ENCODE data around the gene NRAP. TPM values are rescaled to one million over a fixed set of nuclear protein-coding genes. Genes with fewer than 3 reads are reported as not detected.

The NRAP gene
- total and polyA plus RNA-seq, 10 of the 15 experiments (the other 5 are each of a cell fraction or from before 2014, with no cell fraction given): not detected

DNA sequence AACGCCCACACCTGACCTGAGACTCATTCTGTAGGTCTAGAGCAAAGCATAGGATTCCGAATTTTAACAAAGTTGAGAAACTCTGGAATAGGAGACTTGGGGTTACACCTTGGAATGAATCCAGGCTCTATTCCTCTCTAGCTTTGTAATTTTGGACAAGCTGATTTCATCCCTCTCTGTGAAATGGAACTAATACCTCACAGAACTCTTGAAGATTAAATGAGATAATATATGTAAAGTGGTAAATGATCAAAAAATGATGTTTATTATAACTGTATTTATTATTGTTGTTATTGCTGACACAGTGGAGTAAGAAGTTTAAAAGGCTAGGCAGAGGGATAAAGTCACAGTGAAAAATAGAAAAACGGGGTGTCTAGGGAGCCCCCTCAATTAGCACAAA, 48.2 kb upstream of the NRAP start (continued):
- TF ChIP-seq ZBTB4 (CRISPR knock-in tag; IDR thresholded peaks at IDR 0.05): no peak
- no peak for TF ChIP-seq RB1 (IDR thresholded peaks at IDR 0.05; ENCODE audit: borderline replicate concordance)

GRCh38 chr10:113711142-113711541, 47.3 kb upstream of the NRAP start:
- H3K4me2 ChIP-seq (ENCODE audit: control insufficient read depth, insufficient read depth): no peak overlapping the region
- ChIA-PET RAD21 (ENCODE audit: unreplicated experiment) (interaction anchor here (1.3 kb wide), 1 partner anchor 88 kb away, joined by 3 read pairs; no protein-coding TSS in a partner anchor), SMC1A (ENCODE audit: uncharacterized antibody, unreplicated experiment) (interaction anchor here (0.6 to 1.0 kb wide), 2 partner anchors 9 to 692 kb away, joined by 3 read pairs; no protein-coding TSS in a partner anchor), CTCF (no interaction called here), POLR2A (interaction anchor here (0.6 to 1.2 kb wide), 2 partner anchors 16 to 1121 kb away, joined by 3 to 5 read pairs; no protein-coding TSS in a partner anchor)
- in situ Hi-C loops (cut with MboI): no loop called here
- peaks cover 10% of the 10 kb centered on the region for H3K4me1 ChIP-seq (ENCODE audit: control insufficient read depth, insufficient read depth, low read length)
- WGBS (ENCODE audit: insufficient coverage, insufficient replicate concordance, low lambda C conversion rate, missing lambda C conversion rate): 75% methylated on average over 2 of the region's 2 CpGs
- H3K79me2 ChIP-seq (ENCODE audit: control insufficient read depth, insufficient read depth, low read length): no peaks in the 10 kb centered on the region
- H3K9ac ChIP-seq (ENCODE audit: control insufficient read depth, insufficient read depth, low read length): no peak overlapping the region
- H2AFZ ChIP-seq (ENCODE audit: control insufficient read depth, low read depth, low read length): no peak overlapping the region
- H3K27ac ChIP-seq (ENCODE audit: control insufficient read depth, insufficient read depth): no peak overlapping the region
- intact Hi-C loops (cut with micrococcal nuclease; ENCODE audit: unreplicated experiment): no loop called here
- no peaks in the 10 kb centered on the region for H4K20me1 ChIP-seq (ENCODE audit: control insufficient read depth, insufficient read depth)
- H3K9me3 ChIP-seq (replicated peaks; ENCODE audit: control insufficient read depth, insufficient read depth, low read length): no peaks in the 10 kb centered on the region
- FAIRE-seq (no peak), ATAC-seq (no peak), DNase-seq (ENCODE audit: low read depth, low spot score) (no peak)
- H3K27me3 ChIP-seq (replicated peaks in 1 of 2; ENCODE audit: control insufficient read depth in 2 of 2, insufficient read depth in 2 of 2, low read length in 1 of 2): no peaks in the 10 kb centered on the region
- BruUV-seq (replicated peaks): no TSS peak
- H3K36me3 ChIP-seq (ENCODE audit: control insufficient read depth in 2 of 2, insufficient read depth in 2 of 2, low read length in 1 of 2): peaks cover 5 to 8% of the 10 kb centered on the region in 2 experiments; a peak in 3 of 4 replicates
- no peak overlapping the region for H3K4me3 ChIP-seq
- TF ChIP-seq CUX1 (IDR thresholded peaks at IDR 0.05; ENCODE audit: insufficient replicate concordance, low read depth, low read length): no peak
- TF ChIP-seq CBX5 (IDR thresholded peaks at IDR 0.05; ENCODE audit: low read depth): no peak
- no peak for TF ChIP-seq ZNF217 (IDR thresholded peaks at IDR 0.05)
- no peak for TF ChIP-seq NR2C1 (IDR thresholded peaks at IDR 0.05)
- no peak for TF ChIP-seq ZNF622 (IDR thresholded peaks at IDR 0.05)
- no peak for TF ChIP-seq BCL11A (IDR thresholded peaks at IDR 0.05; ENCODE audit: low read depth, low read length)
- no peak for TF ChIP-seq ZNF24 (IDR thresholded peaks at IDR 0.05)
- TF ChIP-seq SMAD1 (IDR thresholded peaks at IDR 0.05; ENCODE audit: low read depth, partially characterized antibody): no peak
- no peak for TF ChIP-seq KAT2A (conservative IDR thresholded peaks at IDR 0.05; ENCODE audit: control insufficient read depth, low read depth, low read length)
- TF ChIP-seq ZNF207 (IDR thresholded peaks at IDR 0.05; ENCODE audit: borderline replicate concordance): no peak
- no peak for TF ChIP-seq FOS (IDR thresholded peaks at IDR 0.05; ENCODE audit: borderline replicate concordance, extremely low read depth, insufficient read length)
- TF ChIP-seq PAX8 (IDR thresholded peaks at IDR 0.05): no peak
- TF ChIP-seq YBX1 (IDR thresholded peaks at IDR 0.05): no peak

All from GM12878 (cell line).